Globus pallidus (tissue), 1 donor: ENCODE results near the gene CLSTN2.

Experiments
- DNase-seq: peaks from one replicate; pipeline ENCODE4 v3.0.0-alpha.2; 2015; ENCODE audit warnings: low spot score

Gene CLSTN2

GRCh38 chr3:140187028-140187427 lies 252.0 kb downstream of the CLSTN2 start:
- no peak for DNase-seq

GRCh38 chr3:140187656-140188221 lies 252.8 kb downstream of the CLSTN2 start:
- no peak for DNase-seq

GRCh38 chr3:140188285-140188684 lies 253.3 kb downstream of the CLSTN2 start:
- no peak for DNase-seq

GRCh38 chr3:140189267-140189666 lies 254.3 kb downstream of the CLSTN2 start:
- DNase-seq = no peak

GRCh38 chr3:140189976-140190375 lies 255.0 kb downstream of the CLSTN2 start:
- no peak for DNase-seq

GRCh38 chr3:140196970-140197369 lies 262.0 kb downstream of the CLSTN2 start:
- DNase-seq = no peak

- DNase-seq = peak; percentile 96
Measured at GRCh38 chr3:140198242-140198641, 263.3 kb downstream of the CLSTN2 start.

GRCh38 chr3:140199008-140199407 lies 264.0 kb downstream of the CLSTN2 start:
- no peak for DNase-seq

GRCh38 chr3:140199743-140200142 lies 264.8 kb downstream of the CLSTN2 start:
- DNase-seq = no peak

- DNase-seq = no peak
Measured at GRCh38 chr3:140203510-140203909, 268.5 kb downstream of the CLSTN2 start.

GRCh38 chr3:140204271-140204984 lies 269.4 kb downstream of the CLSTN2 start:
- DNase-seq = no peak

- no peak for DNase-seq
Measured at GRCh38 chr3:140205598-140205997, 270.6 kb downstream of the CLSTN2 start.

- no peak for DNase-seq
Measured at GRCh38 chr3:140206196-140207040, 271.4 kb downstream of the CLSTN2 start.

- no peak for DNase-seq
Measured at GRCh38 chr3:140207541-140207940, 272.6 kb downstream of the CLSTN2 start.

GRCh38 chr3:140216249-140216648 lies 281.3 kb downstream of the CLSTN2 start:
- no peak for DNase-seq

GRCh38 chr3:140219291-140219690 lies 284.3 kb downstream of the CLSTN2 start:
- no peak for DNase-seq

GRCh38 chr3:140219923-140220452 lies 285.0 kb downstream of the CLSTN2 start:
- DNase-seq = no peak

GRCh38 chr3:140223197-140223596 lies 288.2 kb downstream of the CLSTN2 start:
- DNase-seq = no peak

GRCh38 chr3:140223631-140224030 lies 288.6 kb downstream of the CLSTN2 start:
- DNase-seq = no peak

- no peak for DNase-seq
Measured at GRCh38 chr3:140224307-140224706, 289.3 kb downstream of the CLSTN2 start.

- DNase-seq = no peak
Measured at GRCh38 chr3:140225996-140226395, 291.0 kb downstream of the CLSTN2 start.

GRCh38 chr3:140233702-140234101 lies 298.7 kb downstream of the CLSTN2 start:
- DNase-seq = no peak

GRCh38 chr3:140234256-140234655 lies 299.3 kb downstream of the CLSTN2 start:
- no peak for DNase-seq
